Gastrocnemius medialis (tissue), 4 donors: ENCODE results near the gene ADARB1. TPM values are rescaled to one million over a fixed set of nuclear protein-coding genes. Genes with fewer than 3 reads are reported as not detected.

Source experiments
- ATAC-seq, 2 donors: fragments of 150-250 bp; one replicate each; pipeline ENCODE4 v1.9.1; 2016
- DNase-seq, 2 donors: peaks; one replicate each; pipeline ENCODE4 v3.0.0-alpha.2; 2019
- H3K27ac ChIP-seq, 4 donors: fragments of 200-600 bp; sonication (generic); 1 replicate in 1 of 4; 2 replicates in 3 of 4; pipeline ENCODE4 v1.5.1; 2016 to 2018; ENCODE audit warnings: mild to moderate bottlenecking in 2 of 4, moderate library complexity in 1 of 4
- H3K27me3 ChIP-seq, 3 donors: fragments of 200-600 bp; sonication (generic) in 2 of 3; 1 replicate in 1 of 3; 2 replicates in 2 of 3; pipeline versions ENCODE4 v1.5.1 to v1.6.0; 2016 to 2019; ENCODE audit warnings: mild to moderate bottlenecking in 1 of 3, moderate library complexity in 1 of 3
- H3K36me3 ChIP-seq, 2 donors: fragments of 200-600 bp; sonication (generic) in 1 of 2; one replicate each; pipeline ENCODE4 v1.5.1; 2017 to 2018
- H3K4me1 ChIP-seq, 2 donors: fragments of 200-600 bp; sonication (generic) in 1 of 2; one replicate each; pipeline ENCODE4 v1.5.1; 2016 to 2017; ENCODE audit warnings: mild to moderate bottlenecking in 2 of 2
- H3K4me3 ChIP-seq, 4 donors: fragments of 200-600 bp; sonication (generic) in 3 of 4; 1 replicate in 1 of 4; 2 replicates in 3 of 4; pipeline ENCODE4 v1.5.1; 2016 to 2019; ENCODE audit warnings: mild to moderate bottlenecking in 2 of 4
- H3K9me3 ChIP-seq, 3 donors: fragments of 200-600 bp; sonication (generic) in 2 of 3; 1 replicate in 1 of 3; 2 replicates in 2 of 3; pipeline ENCODE4 v1.5.1; 2016 to 2019
- CTCF ChIP-seq, 5 experiments: fragments of 450-650 bp in 3 of 5; fragments of 200-600 bp in 2 of 5; sonication (generic) in 2 of 5; IDR thresholded peaks in 4 of 5; conservative IDR thresholded peaks in 1 of 5; 1 replicate in 4 of 5; 2 replicates in 1 of 5; pipeline ENCODE4 v1.5.1; 2016 to 2019; ENCODE audit warnings: antibody characterized with exemption in 5 of 5, mild to moderate bottlenecking in 3 of 5, moderate library complexity in 3 of 5
- POLR2A ChIP-seq, 2 donors: fragments of 450-650 bp; IDR thresholded peaks; one replicate each; pipeline ENCODE4 v1.6.1; 2017; ENCODE audit warnings: antibody characterized with exemption in 2 of 2, mild to moderate bottlenecking in 2 of 2, moderate library complexity in 2 of 2
- in situ Hi-C, 4 donors: fragments of 200-750 bp; cut with MboI; loops; one replicate each; pipeline versions ENCODE4 v1.15.0 to v1.8.0; 2017; ENCODE audit warnings: low sequenced_read_pairs in 4 of 4
- intact Hi-C: fragments of 100-400 bp; cut with DNase I; formaldehyde crosslinking; loops from one replicate; pipeline ENCODE4 v1.15.1; 2023; ENCODE audit warnings: low total_unique reads
- total RNA-seq, 4 donors: library from RNA; depleted of rRNA; stranded (reverse); fragments of >200 nt; gene quantifications; one replicate each; pipeline versions ENCODE4 v1.1.0 to v1.2.3, GENCODE V29; 2016

The ADARB1 gene
- total RNA-seq, 4 donors from 2014 or later = 5.9 to 11.5 (median 6.9) TPM

- no peaks in the 10 kb centered on the region for H3K9me3 ChIP-seq
- intact Hi-C loops = no loop called here
- in situ Hi-C loops = loop anchor here in 3 of 4 donors (5.0 to 10.0 kb wide), 3 partner anchors 42 to 70 kb away; partner anchors contain the start of gene ADARB1 (in 1 of the 3)
- no peak overlapping the region for H3K27ac ChIP-seq
- no peak for DNase-seq
- TF ChIP-seq POLR2A (IDR thresholded peaks at IDR 0.05) (no peak), CTCF (IDR thresholded peaks at IDR 0.05 in 4 of 5, conservative IDR thresholded peaks at IDR 0.05 in 1 of 5) (no peak)
- no peak overlapping the region for H3K4me3 ChIP-seq
- ATAC-seq = no peak
- peaks cover 0 to 4% of the 10 kb centered on the region in 2 donors for H3K36me3 ChIP-seq
- H3K27me3 ChIP-seq = no peaks in the 10 kb centered on the region
- H3K4me1 ChIP-seq = peaks cover 29 to 36% of the 10 kb centered on the region in 2 donors
These were observed 50.2 kb downstream of the ADARB1 start for GRCh38 chr21:45124596-45124995.

- no peak overlapping the region for H3K4me3 ChIP-seq
- H3K9me3 ChIP-seq = no peaks in the 10 kb centered on the region
- TF ChIP-seq CTCF (IDR thresholded peaks at IDR 0.05 in 4 of 5, conservative IDR thresholded peaks at IDR 0.05 in 1 of 5) (no peak), POLR2A (IDR thresholded peaks at IDR 0.05) (no peak)
- in situ Hi-C loops = loop anchor here in 2 of 4 donors (10.0 kb wide), 2 partner anchors 51 to 71 kb away; partner anchors contain the start of gene ADARB1 (in 1 of the 2)
- peak overlapping the region; percentile 29 to 72 (median 64) for H3K27ac ChIP-seq
- DNase-seq (no peak), ATAC-seq (no peak)
- intact Hi-C loops = no loop called here
- H3K4me1 ChIP-seq = peaks cover 36 to 42% of the 10 kb centered on the region in 2 donors
- H3K27me3 ChIP-seq = no peaks in the 10 kb centered on the region
- H3K36me3 ChIP-seq = peaks cover 0 to 4% of the 10 kb centered on the region in 2 donors
These were observed 51.0 kb downstream of the ADARB1 start for GRCh38 chr21:45125357-45125756.

- no peaks in the 10 kb centered on the region for H3K9me3 ChIP-seq
- in situ Hi-C loops = loop anchor here in 2 of 4 donors (10.0 kb wide), 2 partner anchors 51 to 71 kb away; partner anchors contain the start of gene ADARB1 (in 1 of the 2)
- H3K27ac ChIP-seq = peak overlapping the region; percentile 29 to 72 (median 64)
These were observed 51.8 kb downstream of the ADARB1 start for GRCh38 chr21:45126204-45126626.

GRCh38 chr21:45126983-45127382, 52.6 kb downstream of the ADARB1 start:
- ATAC-seq (no peak), DNase-seq (no peak)
- intact Hi-C loops (loop anchor here (1.0 kb wide), 1 partner anchor 76 kb away; no protein-coding TSS in a partner anchor), in situ Hi-C loops (loop anchor here in 2 of 4 donors (10.0 kb wide), 2 partner anchors 52 to 72 kb away; partner anchors contain the start of gene ADARB1 (in 1 of the 2))
- Histone ChIP-seq H3K27ac (peak overlapping the region in 2 of 4 donors; percentile 68 to 72), H3K27me3 (no peaks in the 10 kb centered on the region), H3K9me3 (no peaks in the 10 kb centered on the region), H3K4me3 (no peak overlapping the region), H3K4me1 (peaks cover 43 to 50% of the 10 kb centered on the region in 2 donors), H3K36me3 (no peaks in the 10 kb centered on the region)
- TF ChIP-seq CTCF (IDR thresholded peaks at IDR 0.05 in 4 of 5, conservative IDR thresholded peaks at IDR 0.05 in 1 of 5) = no peak
- TF ChIP-seq POLR2A (IDR thresholded peaks at IDR 0.05) = no peak

More at GRCh38 chr21:45126204-45126626, 51.8 kb downstream of the ADARB1 start:
- DNase-seq = peak; percentile 18 to 55
- intact Hi-C loops = loop anchor here (1.0 kb wide), 1 partner anchor 75 kb away; no protein-coding TSS in a partner anchor
- no peak overlapping the region for H3K4me3 ChIP-seq
- ATAC-seq = peak; percentile 73 to 79
- no peaks in the 10 kb centered on the region for H3K36me3 ChIP-seq
- TF ChIP-seq CTCF (IDR thresholded peaks at IDR 0.05 in 4 of 5, conservative IDR thresholded peaks at IDR 0.05 in 1 of 5) (no peak), POLR2A (IDR thresholded peaks at IDR 0.05) (no peak)
- peaks cover 43 to 47% of the 10 kb centered on the region in 2 donors for H3K4me1 ChIP-seq
- no peaks in the 10 kb centered on the region for H3K27me3 ChIP-seq
